ENCODE measurements around the gene EBF4. TPM values are rescaled to one million over a fixed set of nuclear protein-coding genes. Genes with fewer than 3 reads are reported as not detected.
"Not testable (repeated sequence)": the region's sequence is repeated elsewhere in the genome, so short reads cannot be mapped to it uniquely, and the experiment has no call there.

The EBF4 gene
- total RNA-seq, 1 donor from 2014 or later = 1.3 TPM

DNA sequence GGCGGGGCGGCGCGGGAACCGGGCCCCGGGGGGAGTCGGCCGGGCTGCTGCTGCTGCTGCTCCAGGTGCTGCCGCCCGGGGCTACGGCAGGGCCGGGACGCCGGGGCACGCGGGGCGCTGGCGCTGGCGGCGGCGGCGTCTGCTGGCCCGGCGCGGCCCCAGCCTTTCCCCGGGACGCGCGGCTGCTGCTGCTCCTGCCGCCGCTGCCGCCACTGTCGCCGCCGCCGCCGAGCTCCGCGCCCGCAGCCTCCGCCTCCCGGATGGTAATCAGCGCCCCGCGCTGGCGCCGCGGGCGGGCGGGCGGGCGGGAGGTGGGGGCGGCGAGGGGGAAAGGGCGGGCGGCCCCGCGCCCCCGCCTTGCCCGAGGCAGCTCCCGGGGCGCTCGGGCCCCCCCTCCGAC, 306 bp downstream of the EBF4 start:
- Histone ChIP-seq H3K27me3 (ENCODE audit: control insufficient read depth, insufficient read depth, low read length) (peaks cover 37% of the 10 kb centered on the region), H3K4me3 (ENCODE audit: low read depth, low read length) (no peak overlapping the region), H3K36me3 (ENCODE audit: control insufficient read depth, insufficient read depth, low read length) (no peaks in the 10 kb centered on the region)
- no peak for FAIRE-seq
- TF ChIP-seq, protein P1, sequence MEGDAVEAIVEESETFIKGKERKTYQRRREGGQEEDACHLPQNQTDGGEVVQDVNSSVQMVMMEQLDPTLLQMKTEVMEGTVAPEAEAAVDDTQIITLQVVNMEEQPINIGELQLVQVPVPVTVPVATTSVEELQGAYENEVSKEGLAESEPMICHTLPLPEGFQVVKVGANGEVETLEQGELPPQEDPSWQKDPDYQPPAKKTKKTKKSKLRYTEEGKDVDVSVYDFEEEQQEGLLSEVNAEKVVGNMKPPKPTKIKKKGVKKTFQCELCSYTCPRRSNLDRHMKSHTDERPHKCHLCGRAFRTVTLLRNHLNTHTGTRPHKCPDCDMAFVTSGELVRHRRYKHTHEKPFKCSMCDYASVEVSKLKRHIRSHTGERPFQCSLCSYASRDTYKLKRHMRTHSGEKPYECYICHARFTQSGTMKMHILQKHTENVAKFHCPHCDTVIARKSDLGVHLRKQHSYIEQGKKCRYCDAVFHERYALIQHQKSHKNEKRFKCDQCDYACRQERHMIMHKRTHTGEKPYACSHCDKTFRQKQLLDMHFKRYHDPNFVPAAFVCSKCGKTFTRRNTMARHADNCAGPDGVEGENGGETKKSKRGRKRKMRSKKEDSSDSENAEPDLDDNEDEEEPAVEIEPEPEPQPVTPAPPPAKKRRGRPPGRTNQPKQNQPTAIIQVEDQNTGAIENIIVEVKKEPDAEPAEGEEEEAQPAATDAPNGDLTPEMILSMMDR (IDR thresholded peaks at IDR 0.05; ENCODE audit: insufficient read depth, low read length, severe bottlenecking) = no peak
- no peak for DNase-seq (ENCODE audit: low read depth)

DNA sequence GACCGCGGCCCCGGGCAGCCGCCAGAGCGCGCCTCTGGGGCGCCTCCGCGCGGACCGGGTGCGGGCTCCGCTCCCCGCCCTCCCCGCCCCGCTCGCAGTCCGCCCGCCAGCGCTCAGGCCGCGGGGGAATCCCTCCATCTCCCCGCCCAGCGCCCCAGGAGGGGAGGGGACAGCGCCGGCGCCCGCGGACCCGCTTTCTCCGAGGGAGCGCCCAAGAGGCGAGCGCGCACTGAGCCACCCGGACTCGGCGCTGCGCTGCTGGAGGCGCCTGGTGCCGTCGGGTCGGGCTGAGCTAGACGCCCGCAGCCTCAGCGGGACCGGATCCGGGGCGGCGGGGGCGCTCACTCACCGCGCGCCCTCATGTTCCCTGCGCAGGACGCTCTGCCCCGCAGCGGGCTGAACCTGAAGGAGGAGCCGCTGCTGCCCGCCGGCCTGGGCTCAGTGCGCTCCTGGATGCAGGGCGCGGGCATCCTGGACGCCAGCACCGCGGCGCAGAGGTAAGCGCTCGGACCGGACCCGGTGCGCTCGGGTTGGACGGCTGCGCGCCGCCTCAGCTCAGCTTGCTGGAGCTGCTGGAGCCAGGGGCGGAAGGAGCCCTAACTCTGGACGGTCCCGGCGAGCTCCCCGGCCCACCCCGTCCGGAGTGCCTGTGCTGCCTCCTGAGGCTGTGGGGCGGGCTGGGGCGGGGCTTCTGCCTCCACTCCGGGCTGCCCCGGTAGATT, 867 bp downstream of the EBF4 start:
- DNase-seq (ENCODE audit: low read depth) (no peak), FAIRE-seq (no peak)
- TF ChIP-seq, protein P1 (IDR thresholded peaks at IDR 0.05; ENCODE audit: insufficient read depth, low read length, severe bottlenecking) = no peak
- Histone ChIP-seq H3K27me3 (ENCODE audit: control insufficient read depth, insufficient read depth, low read length) (peaks cover 40% of the 10 kb centered on the region), H3K36me3 (ENCODE audit: control insufficient read depth, insufficient read depth, low read length) (no peaks in the 10 kb centered on the region), H3K4me3 (ENCODE audit: low read depth, low read length) (no peak overlapping the region)

DNA sequence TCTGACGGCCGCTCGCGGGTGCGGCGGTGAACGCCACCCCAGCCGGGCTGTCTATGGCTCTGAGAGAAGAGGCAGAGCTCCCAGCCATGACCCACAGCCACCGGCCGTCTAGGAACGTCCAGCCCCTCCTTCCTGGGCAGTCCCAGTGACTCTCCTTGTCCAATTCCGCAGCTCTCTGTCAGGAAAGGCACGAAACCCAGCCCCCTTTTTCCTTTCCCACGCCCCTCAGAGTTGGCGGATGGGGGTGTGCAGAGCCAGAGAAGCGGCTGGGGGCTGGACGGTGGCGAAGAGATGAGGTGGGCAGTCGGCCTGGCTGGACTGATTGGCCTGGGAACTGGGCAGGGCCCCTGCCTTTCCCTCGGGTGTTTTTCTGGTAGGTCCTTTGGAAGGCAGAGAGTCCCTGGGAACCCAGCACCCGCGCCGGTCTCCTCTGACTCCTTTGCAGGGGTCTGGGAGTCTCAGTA, 1.5 kb downstream of the EBF4 start:
- DNase-seq (ENCODE audit: low read depth) (no peak), FAIRE-seq (no peak)
- peaks cover 40% of the 10 kb centered on the region for H3K27me3 ChIP-seq (ENCODE audit: control insufficient read depth, insufficient read depth, low read length)
- no peak overlapping the region for H3K4me3 ChIP-seq (ENCODE audit: low read depth, low read length)
- H3K36me3 ChIP-seq (ENCODE audit: control insufficient read depth, insufficient read depth, low read length) = no peaks in the 10 kb centered on the region
- TF ChIP-seq, protein P1 (IDR thresholded peaks at IDR 0.05; ENCODE audit: insufficient read depth, low read length, severe bottlenecking) = no peak

DNA sequence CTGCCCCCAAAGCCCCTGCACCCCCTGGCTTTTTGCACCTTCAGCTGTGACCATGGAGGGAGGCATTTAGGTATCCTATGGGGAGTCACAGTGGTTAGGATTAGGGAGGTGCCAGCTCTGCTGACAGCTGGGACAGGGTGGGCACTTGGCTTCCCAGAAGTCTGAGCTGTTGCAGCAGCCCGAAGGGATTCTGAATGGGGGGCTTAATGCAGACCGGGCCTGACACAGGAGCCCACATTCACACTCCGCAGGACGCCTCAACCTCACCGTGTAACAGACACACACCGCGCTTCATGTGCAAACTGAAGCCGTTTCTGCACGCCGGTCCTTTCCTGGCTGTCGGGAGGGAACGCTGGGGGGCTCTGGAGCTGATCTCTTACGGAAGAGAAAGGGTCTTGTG, 1.9 kb downstream of the EBF4 start:
- FAIRE-seq (no peak), DNase-seq (ENCODE audit: low read depth) (no peak)
- no peak overlapping the region for H3K4me3 ChIP-seq (ENCODE audit: low read depth, low read length)
- no peaks in the 10 kb centered on the region for H3K36me3 ChIP-seq (ENCODE audit: control insufficient read depth, insufficient read depth, low read length)
- TF ChIP-seq, protein P1 (IDR thresholded peaks at IDR 0.05; ENCODE audit: insufficient read depth, low read length, severe bottlenecking) = no peak
- H3K27me3 ChIP-seq (ENCODE audit: control insufficient read depth, insufficient read depth, low read length) = peaks cover 40% of the 10 kb centered on the region

DNA sequence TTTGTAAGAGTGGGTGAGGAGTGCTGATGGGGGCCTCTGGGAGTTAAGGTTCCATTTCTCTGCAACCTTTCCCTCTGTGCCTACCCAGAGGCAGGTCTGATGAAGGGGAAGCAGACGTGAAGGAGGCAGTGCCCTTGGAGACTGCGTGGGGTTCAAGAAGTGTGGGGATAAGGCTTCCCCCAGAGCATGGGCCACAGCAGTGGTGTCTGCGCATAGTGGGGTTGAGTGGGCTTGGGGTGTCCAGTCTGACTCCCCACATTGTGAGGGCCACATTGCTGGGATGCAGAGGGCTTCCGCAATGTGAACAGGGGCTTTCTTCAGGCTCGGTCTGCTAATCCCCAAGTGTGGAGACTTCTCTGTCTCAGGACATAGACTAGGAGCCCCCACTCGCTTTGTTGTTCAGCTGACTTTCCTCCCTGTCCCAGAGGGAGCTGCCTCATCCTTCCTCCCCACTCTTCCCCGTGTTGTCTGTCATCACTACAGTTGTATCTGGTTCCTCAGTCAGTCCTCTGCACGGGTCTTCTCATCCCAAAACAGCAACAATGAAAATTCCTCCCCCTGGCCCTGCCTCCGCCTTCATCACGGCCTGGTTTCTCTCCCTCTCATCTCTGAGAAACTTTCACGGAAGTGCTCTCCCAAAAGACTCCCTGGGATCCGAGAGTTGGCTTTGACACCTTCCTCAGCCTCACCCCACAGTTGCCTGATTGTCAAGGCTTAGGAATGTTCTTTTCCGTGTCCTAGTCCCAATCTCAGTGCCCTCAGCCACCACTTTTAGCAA, 2.8 kb downstream of the EBF4 start:
- no peak for DNase-seq (ENCODE audit: low read depth)
- no peak for FAIRE-seq
- TF ChIP-seq, protein P1 (IDR thresholded peaks at IDR 0.05; ENCODE audit: insufficient read depth, low read length, severe bottlenecking) = no peak
- peaks cover 37% of the 10 kb centered on the region for H3K27me3 ChIP-seq (ENCODE audit: control insufficient read depth, insufficient read depth, low read length)
- H3K36me3 ChIP-seq (ENCODE audit: control insufficient read depth, insufficient read depth, low read length) = no peaks in the 10 kb centered on the region
- H3K4me3 ChIP-seq (ENCODE audit: low read depth, low read length) = no peak overlapping the region

DNA sequence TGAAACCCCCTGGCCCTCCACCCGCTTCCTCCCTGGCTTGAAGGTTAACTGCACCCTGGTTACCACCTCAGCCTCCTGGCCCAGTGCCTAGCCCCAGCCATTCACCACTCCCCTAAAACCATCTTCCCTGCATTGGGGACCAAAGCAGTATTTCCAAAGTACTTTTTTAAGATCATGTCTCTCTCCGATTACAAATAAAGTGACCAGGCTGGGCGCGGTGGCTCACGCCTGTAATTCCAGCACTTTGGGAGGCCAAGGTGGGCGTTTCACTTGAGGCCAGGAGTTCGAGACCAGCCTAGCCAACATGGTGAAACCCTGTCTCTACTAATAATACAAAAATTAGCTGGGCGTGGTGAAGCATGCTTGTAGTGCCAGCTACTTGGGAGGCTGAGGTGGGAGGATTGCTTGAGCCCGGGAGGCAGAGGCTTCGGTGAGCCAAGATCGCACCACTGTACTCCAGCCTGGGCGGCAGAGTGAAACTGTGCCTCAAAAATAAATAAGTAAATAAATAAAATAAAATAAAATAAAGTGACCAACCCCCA, 3.5 kb downstream of the EBF4 start:
- not testable (repeated sequence) for H3K4me3 ChIP-seq (ENCODE audit: low read depth, low read length); DNase-seq (ENCODE audit: low read depth); H3K36me3 ChIP-seq (ENCODE audit: control insufficient read depth, insufficient read depth, low read length); FAIRE-seq
- H3K27me3 ChIP-seq (ENCODE audit: control insufficient read depth, insufficient read depth, low read length) = peaks cover 37% of the 10 kb centered on the region
